ENCODE results near the gene DOCK3. TPM values are rescaled to one million over a fixed set of nuclear protein-coding genes. Genes with fewer than 3 reads are reported as not detected.

DOCK3 gene
- total and polyA plus RNA-seq, 9 donors = 0.04 to 0.71 (median 0.27) TPM; not detected in 1

DNA sequence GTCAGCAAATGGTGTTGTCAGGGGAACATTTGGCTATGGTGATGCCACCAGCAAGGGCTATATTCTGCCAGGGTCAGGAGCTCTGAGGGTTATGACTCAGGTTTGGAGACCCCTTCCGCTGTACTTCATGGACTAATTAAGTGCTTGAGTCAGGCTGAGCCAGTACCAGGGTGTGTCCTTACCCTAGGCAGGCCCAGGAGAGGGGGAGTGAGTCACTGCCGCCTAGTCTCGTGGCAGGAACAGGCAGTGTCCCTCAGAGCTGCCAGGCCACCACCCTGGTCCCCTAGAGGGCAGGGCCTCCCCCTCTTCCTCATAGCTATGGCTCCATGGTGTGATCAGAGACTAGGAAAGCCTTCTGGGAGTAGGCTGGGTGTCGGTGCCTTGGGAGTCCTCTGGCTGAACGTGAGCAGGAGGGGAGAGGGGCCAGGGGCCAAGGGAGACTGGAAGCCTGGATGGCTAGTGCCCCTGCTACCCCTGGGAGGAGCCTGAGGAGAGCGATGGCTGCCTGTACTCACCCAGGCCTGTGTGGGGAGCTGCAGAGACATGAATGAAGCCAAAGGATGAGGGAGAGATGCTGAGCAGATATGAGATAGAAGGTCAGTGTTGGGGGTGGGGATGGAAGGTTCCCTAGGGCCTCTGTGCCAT, 47.2 kb upstream of the DOCK3 start:
- no peak for DNase-seq

DNA sequence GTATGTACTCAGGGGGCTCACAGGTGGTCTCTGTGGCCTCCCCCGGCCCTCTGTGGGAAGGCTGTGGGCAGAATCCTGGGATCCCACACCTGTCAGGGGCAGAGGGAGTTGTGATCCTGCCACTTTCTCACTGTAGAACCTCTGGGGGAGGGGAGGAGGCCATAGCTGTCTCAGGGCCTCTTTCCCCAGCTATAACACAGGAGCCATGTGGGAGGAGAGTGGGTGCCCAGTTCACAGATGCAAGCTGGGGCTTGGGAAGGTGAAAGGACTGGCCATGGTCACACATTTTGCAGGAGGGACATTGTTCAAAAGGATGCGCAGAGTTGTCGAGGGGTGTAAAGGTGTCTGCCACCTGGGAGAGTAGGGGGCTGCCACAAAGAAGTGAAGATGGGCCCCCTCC, 46.1 kb upstream of the DOCK3 start:
- H3K27me3 ChIP-seq = no peaks in the 10 kb centered on the region
- no peaks in the 10 kb centered on the region for H3K36me3 ChIP-seq
- no peak overlapping the region for H3K27ac ChIP-seq
- no peak overlapping the region for H3K4me3 ChIP-seq
- TF ChIP-seq, protein P1, sequence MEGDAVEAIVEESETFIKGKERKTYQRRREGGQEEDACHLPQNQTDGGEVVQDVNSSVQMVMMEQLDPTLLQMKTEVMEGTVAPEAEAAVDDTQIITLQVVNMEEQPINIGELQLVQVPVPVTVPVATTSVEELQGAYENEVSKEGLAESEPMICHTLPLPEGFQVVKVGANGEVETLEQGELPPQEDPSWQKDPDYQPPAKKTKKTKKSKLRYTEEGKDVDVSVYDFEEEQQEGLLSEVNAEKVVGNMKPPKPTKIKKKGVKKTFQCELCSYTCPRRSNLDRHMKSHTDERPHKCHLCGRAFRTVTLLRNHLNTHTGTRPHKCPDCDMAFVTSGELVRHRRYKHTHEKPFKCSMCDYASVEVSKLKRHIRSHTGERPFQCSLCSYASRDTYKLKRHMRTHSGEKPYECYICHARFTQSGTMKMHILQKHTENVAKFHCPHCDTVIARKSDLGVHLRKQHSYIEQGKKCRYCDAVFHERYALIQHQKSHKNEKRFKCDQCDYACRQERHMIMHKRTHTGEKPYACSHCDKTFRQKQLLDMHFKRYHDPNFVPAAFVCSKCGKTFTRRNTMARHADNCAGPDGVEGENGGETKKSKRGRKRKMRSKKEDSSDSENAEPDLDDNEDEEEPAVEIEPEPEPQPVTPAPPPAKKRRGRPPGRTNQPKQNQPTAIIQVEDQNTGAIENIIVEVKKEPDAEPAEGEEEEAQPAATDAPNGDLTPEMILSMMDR (IDR thresholded peaks at IDR 0.05) = no peak
- TF ChIP-seq POLR2A (IDR thresholded peaks at IDR 0.05) (no peak), EP300 (IDR thresholded peaks at IDR 0.05) (no peak)
- DNase-seq = no peak
- H3K9me3 ChIP-seq = no peaks in the 10 kb centered on the region
- peaks cover 4% of the 10 kb centered on the region for H3K4me1 ChIP-seq (ENCODE audit: insufficient read depth)
- WGBS, 3 donors = 92 to 96% (median 95%) methylated on average over 3 of the region's 3 CpGs
- intact Hi-C loops (cut with DNase I) = no loop called here

More for the DNA sequence above, 47.2 kb upstream of the DOCK3 start:
- H3K4me3 ChIP-seq = no peak overlapping the region
- no peaks in the 10 kb centered on the region for H3K36me3 ChIP-seq
- no peaks in the 10 kb centered on the region for H3K9me3 ChIP-seq
- WGBS, 3 donors = 56 to 63% (median 61%) methylated on average over 6 of the region's 6 CpGs
- intact Hi-C loops (cut with DNase I) = no loop called here
- no peak for TF ChIP-seq EP300 (IDR thresholded peaks at IDR 0.05)
- no peak for TF ChIP-seq POLR2A (IDR thresholded peaks at IDR 0.05)
- TF ChIP-seq, protein P1 (IDR thresholded peaks at IDR 0.05) = no peak
- no peaks in the 10 kb centered on the region for H3K27me3 ChIP-seq
- H3K27ac ChIP-seq = no peak overlapping the region
- no peaks in the 10 kb centered on the region for H3K4me1 ChIP-seq (ENCODE audit: insufficient read depth)

DNA sequence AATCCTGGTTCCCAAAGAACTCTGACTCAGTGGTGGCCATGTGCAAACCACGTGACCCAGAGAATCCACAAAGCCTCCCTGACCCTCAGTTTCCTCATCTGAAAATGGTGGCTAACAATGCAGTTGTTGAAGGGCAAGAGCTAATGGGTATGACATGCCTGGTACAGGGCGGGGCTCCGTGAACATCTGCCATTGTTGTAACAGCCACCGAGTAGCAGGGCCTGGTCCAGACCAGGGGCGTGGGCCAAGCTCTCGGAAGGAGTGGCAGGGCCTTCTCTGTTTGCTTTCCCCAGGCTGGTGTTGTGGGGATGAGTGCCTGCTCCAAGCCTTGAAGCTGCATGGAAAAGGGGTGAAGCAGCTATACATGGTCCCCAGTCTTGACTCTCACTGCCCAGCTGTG, 44.3 kb upstream of the DOCK3 start:
- peaks cover 4% of the 10 kb centered on the region for H3K4me1 ChIP-seq (ENCODE audit: insufficient read depth)
- intact Hi-C loops (cut with DNase I) = no loop called here
- no peak overlapping the region for H3K27ac ChIP-seq
- no peak for DNase-seq
- H3K9me3 ChIP-seq = no peaks in the 10 kb centered on the region
- H3K4me3 ChIP-seq = no peak overlapping the region
- TF ChIP-seq EP300 (IDR thresholded peaks at IDR 0.05) (no peak), POLR2A (IDR thresholded peaks at IDR 0.05) (no peak)
- TF ChIP-seq, protein P1 (IDR thresholded peaks at IDR 0.05) = no peak
- H3K36me3 ChIP-seq = no peaks in the 10 kb centered on the region
- H3K27me3 ChIP-seq = no peaks in the 10 kb centered on the region
- 96 to 100% (median 96%) methylated on average over 6 of the region's 6 CpGs for WGBS, 3 donors

DNA sequence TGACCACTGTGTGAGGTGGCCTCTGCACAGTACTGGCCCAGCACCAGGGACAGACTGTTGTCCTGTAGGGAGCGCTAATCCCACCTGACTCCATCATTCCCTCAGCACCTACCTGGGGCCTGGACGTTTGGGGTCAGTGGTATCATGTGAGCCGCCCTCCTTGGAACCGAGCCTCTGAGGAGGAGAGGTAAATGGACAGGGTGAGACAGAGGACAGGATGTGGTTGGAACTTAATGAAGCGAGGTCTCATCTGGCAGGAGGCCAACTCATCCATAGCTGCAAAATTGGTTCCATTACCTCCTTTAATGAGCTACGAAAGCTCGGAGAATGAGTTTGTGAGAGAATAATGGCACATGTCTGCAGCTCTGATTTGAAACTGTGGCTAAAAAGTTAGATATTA, 43.9 kb upstream of the DOCK3 start:
- 74 to 86% (median 76%) methylated on average over 7 of the region's 7 CpGs for WGBS, 3 donors
- Histone ChIP-seq H3K36me3 (no peaks in the 10 kb centered on the region), H3K4me3 (no peak overlapping the region), H3K27ac (no peak overlapping the region), H3K9me3 (no peaks in the 10 kb centered on the region), H3K27me3 (no peaks in the 10 kb centered on the region), H3K4me1 (ENCODE audit: insufficient read depth) (peaks cover 4% of the 10 kb centered on the region)
- intact Hi-C loops (cut with DNase I) = no loop called here
- TF ChIP-seq EP300 (IDR thresholded peaks at IDR 0.05) (no peak), POLR2A (IDR thresholded peaks at IDR 0.05) (no peak)
- no peak for DNase-seq

DNA sequence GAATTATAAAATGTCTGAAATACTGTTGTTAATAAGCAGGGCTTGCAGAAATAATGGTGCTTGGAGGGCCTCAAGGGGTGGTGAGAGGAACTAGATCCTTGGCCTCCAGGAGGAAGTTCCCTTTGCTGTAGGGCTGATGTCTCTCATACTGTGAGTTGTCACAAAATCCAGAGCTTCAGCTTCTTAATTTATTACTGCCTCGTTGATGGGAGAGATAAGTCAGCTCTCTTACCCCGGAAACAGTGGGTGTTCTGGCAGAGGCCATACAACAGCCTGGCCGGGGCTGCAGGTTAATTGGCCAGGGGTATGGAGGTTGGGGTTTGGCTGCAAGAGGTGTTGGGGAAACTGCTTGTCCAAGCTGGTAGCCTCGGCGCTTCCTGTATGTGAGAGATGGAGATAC, 42.3 kb upstream of the DOCK3 start:
- intact Hi-C loops (cut with DNase I) = no loop called here
- 50 to 63% (median 58%) methylated on average over 5 of the region's 5 CpGs for WGBS, 3 donors

More for the DNA sequence above, 42.3 kb upstream of the DOCK3 start:
- Histone ChIP-seq H3K9me3 (no peaks in the 10 kb centered on the region), H3K27ac (no peak overlapping the region), H3K4me1 (ENCODE audit: insufficient read depth) (peaks cover 4% of the 10 kb centered on the region), H3K36me3 (no peaks in the 10 kb centered on the region), H3K4me3 (no peak overlapping the region), H3K27me3 (no peaks in the 10 kb centered on the region)
- no peak for DNase-seq
- TF ChIP-seq POLR2A (IDR thresholded peaks at IDR 0.05) = no peak
- TF ChIP-seq EP300 (IDR thresholded peaks at IDR 0.05) = no peak
- TF ChIP-seq, protein P1 (IDR thresholded peaks at IDR 0.05) = no peak

Measured in ovary (tissue), 9 donors.